Esophagus (tissue), 2 donors: ENCODE data around the gene KRTAP10-1. TPM values are rescaled to one million over a fixed set of nuclear protein-coding genes. Genes with fewer than 3 reads are reported as not detected.

Experiments
- H3K27ac ChIP-seq, 2 donors: one replicate each; pipeline ENCODE4 v1.5.1; 2013; ENCODE audit warnings: low read depth in 2 of 2, mild to moderate bottlenecking in 2 of 2, inconsistent platforms in 1 of 2, low read length in 1 of 2, moderate library complexity in 1 of 2
- H3K27me3 ChIP-seq, 2 donors: one replicate each; pipeline ENCODE4 v1.6.1; 2013; ENCODE audit warnings: low read length in 2 of 2, control low read depth in 1 of 2, mild to moderate bottlenecking in 1 of 2; ENCODE audit not compliant: insufficient read depth in 2 of 2, control insufficient read depth in 1 of 2
- H3K36me3 ChIP-seq, 2 donors: one replicate each; pipeline ENCODE4 v1.6.1; 2013; ENCODE audit warnings: low read length in 1 of 2; ENCODE audit not compliant: control insufficient read depth in 2 of 2, insufficient read depth in 2 of 2
- H3K4me1 ChIP-seq, 2 donors: one replicate each; pipeline ENCODE4 v1.6.1; 2013; ENCODE audit warnings: low read length in 1 of 2; ENCODE audit not compliant: control insufficient read depth in 2 of 2, insufficient read depth in 2 of 2
- H3K4me3 ChIP-seq, 2 donors: one replicate each; pipeline ENCODE4 v1.5.1; 2013; ENCODE audit warnings: low read length in 2 of 2, mild to moderate bottlenecking in 2 of 2, low read depth in 1 of 2, moderate library complexity in 1 of 2
- H3K9me3 ChIP-seq, 2 donors: one replicate each; pipeline ENCODE4 v1.6.1; 2013; ENCODE audit warnings: mild to moderate bottlenecking in 2 of 2, low read depth in 1 of 2, low read length in 1 of 2, moderate library complexity in 1 of 2; ENCODE audit not compliant: control insufficient read depth in 2 of 2, insufficient read depth in 1 of 2
- WGBS, 2 donors: extraction: QIAGEN DNeasy Blood & Tissue Kit; methylation state at CpG; one replicate each; pipeline ENCODE4 v1.1.7; 2013; 5-methylcytosine and 5-hydroxymethylcytosine counted together
- polyA plus RNA-seq, 2 donors: library from polyadenylated mRNA; stranded (reverse); fragments of 200-250 nt; gene quantifications; one replicate each; pipeline ENCODE4 v1.2.3, GENCODE V29; 2013
- donor health status: healthy with polysubstance abuse.
- donor health status: Bipolar disorder and iron deficiency.

KRTAP10-1 gene
- polyA plus RNA-seq, 2 donors: not detected

DNA sequence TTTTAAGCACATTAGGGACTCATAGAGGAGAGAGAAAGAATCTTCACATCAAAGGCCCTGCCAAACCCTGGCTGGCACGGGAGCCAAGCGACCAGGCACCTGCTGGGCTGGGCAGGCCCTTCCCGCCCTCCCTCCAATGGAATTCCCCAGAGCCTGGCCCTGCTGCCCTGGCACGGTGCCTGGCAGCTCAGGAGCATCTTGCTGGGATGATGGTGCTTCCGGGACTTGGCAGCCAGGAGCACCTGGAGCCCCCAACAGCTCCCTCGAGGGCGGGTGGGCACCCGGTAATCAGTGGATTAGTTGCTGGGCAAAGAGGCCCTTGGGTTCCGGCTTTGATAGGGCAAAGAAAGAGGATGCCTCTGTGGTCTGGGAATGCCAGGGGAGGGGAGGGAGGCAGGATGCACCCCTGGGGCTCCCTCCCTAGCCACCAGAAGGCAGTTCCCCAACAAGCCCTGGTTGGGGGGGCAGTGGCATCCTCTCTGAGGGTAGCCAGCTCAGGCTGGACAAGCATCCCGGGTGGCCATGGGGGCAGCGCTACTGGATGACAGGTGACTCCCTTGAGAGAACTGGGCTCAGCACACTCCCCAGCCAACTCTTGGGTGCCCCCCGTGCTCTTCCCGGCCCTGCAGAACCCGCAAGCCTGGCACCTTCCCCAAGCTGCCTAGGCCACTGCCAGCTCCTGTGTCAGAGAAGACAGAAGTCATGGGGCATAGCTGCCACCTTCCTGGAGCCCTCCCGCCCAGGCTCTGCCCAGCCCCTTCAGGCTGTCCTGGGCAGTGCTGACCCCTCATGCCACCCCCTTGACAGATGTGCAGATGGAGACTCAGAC, 26.4 kb downstream of the KRTAP10-1 start:
- Histone ChIP-seq H3K4me3 (no peak overlapping the region), H3K27me3 (no peaks in the 10 kb centered on the region), H3K36me3 (no peaks in the 10 kb centered on the region), H3K27ac (no peak overlapping the region), H3K4me1 (peaks cover 0 to 7% of the 10 kb centered on the region in 2 donors), H3K9me3 (peaks cover 0 to 4% of the 10 kb centered on the region in 2 donors)
- WGBS, 2 donors: 57 to 63% methylated on average over 13 to 15 of the region's 15 CpGs

DNA sequence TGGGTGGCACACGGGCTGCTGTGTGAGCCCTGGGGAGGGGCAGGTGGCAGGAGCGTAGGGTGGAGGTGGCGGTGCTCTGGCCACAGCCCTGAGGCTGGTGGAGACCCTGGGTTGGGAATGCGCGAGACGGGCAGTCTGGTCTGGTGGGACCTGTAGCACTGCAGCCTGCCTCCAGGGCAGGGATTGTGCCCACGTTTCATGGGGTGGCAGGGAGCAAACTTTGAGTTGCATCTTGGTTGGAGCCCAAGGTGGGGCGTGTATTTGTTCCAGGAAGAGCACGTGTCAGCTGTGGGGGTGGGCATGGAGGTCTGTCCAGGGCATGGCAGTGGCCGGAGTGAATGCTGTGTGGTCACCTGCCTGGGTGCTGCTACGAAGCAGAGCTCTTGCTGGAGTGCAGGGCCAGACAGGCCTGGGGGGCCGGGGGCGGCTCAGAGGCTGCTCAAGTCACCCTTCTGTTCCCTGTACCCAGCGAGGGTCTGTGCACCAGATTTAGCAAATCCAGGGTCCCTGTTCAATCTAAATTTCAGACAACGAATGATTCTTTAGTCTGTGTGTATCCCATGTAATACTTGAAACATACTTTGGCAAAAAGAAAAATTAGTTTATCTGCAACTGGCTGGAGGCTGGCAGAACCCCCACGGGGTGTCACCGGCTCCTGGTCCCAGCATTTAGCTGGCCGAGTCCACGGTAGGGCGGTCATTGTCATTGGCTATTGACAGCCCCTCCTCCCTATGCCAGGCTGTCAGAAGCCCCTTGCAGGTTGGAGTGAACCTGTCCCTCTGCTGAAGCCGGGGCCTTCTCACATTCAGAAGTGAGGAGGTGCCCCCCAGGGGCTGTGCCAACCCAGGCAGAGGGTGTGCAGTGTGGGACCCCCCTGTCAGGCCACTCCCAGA, 27.3 kb downstream of the KRTAP10-1 start:
- Histone ChIP-seq H3K4me3 (no peak overlapping the region), H3K4me1 (peaks cover 0 to 7% of the 10 kb centered on the region in 2 donors), H3K9me3 (peaks cover 0 to 4% of the 10 kb centered on the region in 2 donors), H3K27me3 (no peaks in the 10 kb centered on the region), H3K27ac (no peak overlapping the region), H3K36me3 (no peaks in the 10 kb centered on the region)
- 64 to 66% methylated on average over 21 of the region's 21 CpGs for WGBS, 2 donors

DNA sequence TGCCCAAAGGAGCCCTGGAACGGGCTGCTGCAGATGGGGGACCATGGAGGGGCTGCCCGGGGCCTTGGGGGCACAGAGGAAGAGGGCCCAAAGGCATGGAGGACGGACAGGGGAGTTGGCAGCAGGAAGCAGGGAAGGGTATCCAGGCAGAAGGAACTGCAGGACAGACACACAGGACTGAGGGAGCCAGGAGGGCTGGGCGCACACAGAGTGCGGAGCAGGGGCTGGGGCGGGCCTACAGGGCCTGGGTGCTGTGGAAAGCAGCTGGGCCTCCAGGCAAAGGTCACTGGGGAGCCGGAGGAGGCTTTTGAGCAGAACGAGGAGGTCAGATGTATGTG, 28.1 kb downstream of the KRTAP10-1 start:
- peaks cover 0 to 7% of the 10 kb centered on the region in 2 donors for H3K4me1 ChIP-seq
- no peaks in the 10 kb centered on the region for H3K36me3 ChIP-seq
- no peaks in the 10 kb centered on the region for H3K27me3 ChIP-seq
- no peak overlapping the region for H3K27ac ChIP-seq
- H3K9me3 ChIP-seq: no peaks in the 10 kb centered on the region
- H3K4me3 ChIP-seq: no peak overlapping the region
- WGBS, 2 donors: 74 to 78% methylated on average over 8 of the region's 8 CpGs

DNA sequence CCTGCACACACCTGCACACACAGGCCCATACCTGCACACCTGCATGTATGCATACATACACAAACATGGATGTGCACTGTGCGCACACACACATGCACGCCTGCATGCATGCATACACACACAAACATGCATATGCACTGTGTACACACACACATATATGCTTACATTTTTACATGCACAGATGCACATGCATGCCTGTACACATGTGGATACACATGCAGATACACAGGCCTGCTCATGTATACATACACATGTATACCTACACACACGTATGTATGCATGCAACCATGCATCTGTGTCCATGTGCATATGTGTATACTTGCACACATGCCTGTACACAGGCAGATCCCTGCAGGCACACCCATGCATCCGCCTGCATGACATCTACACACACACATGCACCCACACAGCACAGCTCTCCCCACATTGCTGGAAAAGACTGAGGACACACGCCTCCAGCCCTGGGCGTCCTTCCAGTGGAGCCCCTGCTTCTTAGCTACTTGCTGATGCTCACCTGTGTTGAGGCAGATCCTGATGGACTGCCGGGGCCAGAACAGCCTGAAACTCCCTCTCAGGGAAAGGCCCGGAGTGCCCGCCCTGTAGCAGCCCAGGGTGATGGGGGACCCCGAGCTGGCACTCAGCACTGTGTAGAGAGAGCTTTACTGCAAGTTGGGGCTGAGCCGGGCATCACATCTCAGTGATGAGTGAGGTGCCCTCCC, 28.6 kb downstream of the KRTAP10-1 start:
- H3K9me3 ChIP-seq: no peaks in the 10 kb centered on the region
- 71 to 76% methylated on average over 11 of the region's 11 CpGs for WGBS, 2 donors
- H3K4me3 ChIP-seq: no peak overlapping the region
- H3K4me1 ChIP-seq: peaks cover 0 to 7% of the 10 kb centered on the region in 2 donors
- H3K27me3 ChIP-seq: no peaks in the 10 kb centered on the region
- H3K36me3 ChIP-seq: no peaks in the 10 kb centered on the region
- no peak overlapping the region for H3K27ac ChIP-seq

DNA sequence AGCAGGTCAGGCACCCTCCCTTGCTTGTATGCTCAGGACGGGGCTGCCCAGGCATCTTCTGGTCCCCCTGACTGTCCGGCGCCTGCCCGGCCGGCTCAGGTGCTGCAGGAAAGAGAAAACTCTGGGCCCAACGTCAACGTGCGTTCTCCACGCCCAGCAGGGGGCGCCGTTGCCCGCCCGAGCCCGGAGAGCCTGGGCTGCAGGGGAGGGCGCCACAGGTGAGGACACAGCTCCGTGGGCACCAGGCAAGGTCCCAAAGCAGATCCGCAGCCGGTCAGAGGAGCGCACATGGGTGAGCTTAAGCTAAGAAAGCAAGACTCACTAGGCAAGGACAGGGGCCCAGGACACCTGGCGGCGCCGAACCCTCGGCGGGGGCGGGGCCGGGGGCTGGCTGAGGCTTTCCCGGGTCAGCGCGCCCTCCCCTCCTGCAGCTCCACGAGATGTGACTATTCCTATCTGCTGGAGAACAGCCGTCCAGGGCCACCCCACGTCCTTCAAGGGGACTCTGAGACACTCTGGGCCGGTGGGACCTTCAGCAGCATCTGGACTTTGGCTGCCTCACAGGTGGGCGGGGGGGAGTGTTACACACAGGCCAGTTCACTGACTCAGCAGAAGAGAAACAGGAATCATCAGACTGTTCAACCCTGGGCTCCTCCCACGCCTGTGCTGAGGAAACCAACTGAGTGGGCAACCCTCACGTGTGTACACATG, 29.3 kb downstream of the KRTAP10-1 start:
- Histone ChIP-seq H3K27me3 (no peaks in the 10 kb centered on the region), H3K27ac (no peak overlapping the region), H3K4me1 (peaks cover 0 to 7% of the 10 kb centered on the region in 2 donors), H3K4me3 (no peak overlapping the region), H3K9me3 (no peaks in the 10 kb centered on the region), H3K36me3 (no peaks in the 10 kb centered on the region)
- 7 to 11% methylated on average over 35 to 36 of the region's 36 CpGs for WGBS, 2 donors

DNA sequence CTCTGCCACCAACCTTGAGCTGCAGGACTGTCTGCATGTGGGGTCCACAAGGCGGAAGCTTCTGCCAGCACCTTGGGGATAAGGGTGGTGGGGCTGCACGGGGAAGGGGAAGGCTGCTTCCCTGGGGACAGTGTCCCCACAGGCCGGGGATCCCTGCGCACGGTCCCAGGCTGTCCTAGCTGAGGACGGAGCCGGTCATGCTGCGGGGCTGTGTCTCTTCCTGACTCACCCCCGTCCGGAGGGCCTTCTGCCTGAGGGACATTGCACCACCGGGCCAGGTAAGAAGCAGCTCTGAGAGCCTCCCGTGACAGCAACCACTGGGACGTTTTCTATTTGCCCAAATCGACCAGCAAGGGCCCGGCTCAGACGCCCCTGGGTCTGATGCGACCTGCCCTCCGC, 29.9 kb downstream of the KRTAP10-1 start:
- Histone ChIP-seq H3K27me3 (no peaks in the 10 kb centered on the region), H3K9me3 (no peaks in the 10 kb centered on the region), H3K4me3 (no peak overlapping the region), H3K4me1 (peaks cover 0 to 7% of the 10 kb centered on the region in 2 donors), H3K27ac (no peak overlapping the region), H3K36me3 (no peaks in the 10 kb centered on the region)
- WGBS, 2 donors: 39 to 49% methylated on average over 18 of the region's 18 CpGs

DNA sequence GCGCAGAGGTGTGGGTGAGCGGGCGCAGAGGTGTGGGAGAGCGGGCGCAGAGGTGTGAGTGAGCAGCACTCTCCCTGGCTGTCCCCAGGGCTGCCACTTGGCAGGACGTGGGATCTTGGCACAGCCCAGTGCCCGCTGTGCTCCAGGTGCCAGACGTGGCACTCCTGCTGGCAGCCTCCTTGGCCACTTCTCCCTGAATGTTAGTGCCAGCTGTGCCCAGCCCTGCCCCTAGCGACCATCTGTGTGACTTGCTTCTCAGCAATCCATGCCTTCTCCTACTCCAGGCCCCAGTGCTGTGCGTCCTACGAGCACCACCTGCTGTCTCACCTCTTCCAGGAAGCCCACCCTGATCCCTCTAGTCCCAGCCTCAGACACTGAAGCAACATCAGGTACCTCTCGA, 30.5 kb downstream of the KRTAP10-1 start:
- Histone ChIP-seq H3K4me3 (no peak overlapping the region), H3K9me3 (no peaks in the 10 kb centered on the region), H3K27ac (no peak overlapping the region), H3K36me3 (no peaks in the 10 kb centered on the region), H3K27me3 (no peaks in the 10 kb centered on the region), H3K4me1 (peaks cover 0 to 7% of the 10 kb centered on the region in 2 donors)
- 45 to 50% methylated on average over 6 to 12 of the region's 12 CpGs for WGBS, 2 donors

DNA sequence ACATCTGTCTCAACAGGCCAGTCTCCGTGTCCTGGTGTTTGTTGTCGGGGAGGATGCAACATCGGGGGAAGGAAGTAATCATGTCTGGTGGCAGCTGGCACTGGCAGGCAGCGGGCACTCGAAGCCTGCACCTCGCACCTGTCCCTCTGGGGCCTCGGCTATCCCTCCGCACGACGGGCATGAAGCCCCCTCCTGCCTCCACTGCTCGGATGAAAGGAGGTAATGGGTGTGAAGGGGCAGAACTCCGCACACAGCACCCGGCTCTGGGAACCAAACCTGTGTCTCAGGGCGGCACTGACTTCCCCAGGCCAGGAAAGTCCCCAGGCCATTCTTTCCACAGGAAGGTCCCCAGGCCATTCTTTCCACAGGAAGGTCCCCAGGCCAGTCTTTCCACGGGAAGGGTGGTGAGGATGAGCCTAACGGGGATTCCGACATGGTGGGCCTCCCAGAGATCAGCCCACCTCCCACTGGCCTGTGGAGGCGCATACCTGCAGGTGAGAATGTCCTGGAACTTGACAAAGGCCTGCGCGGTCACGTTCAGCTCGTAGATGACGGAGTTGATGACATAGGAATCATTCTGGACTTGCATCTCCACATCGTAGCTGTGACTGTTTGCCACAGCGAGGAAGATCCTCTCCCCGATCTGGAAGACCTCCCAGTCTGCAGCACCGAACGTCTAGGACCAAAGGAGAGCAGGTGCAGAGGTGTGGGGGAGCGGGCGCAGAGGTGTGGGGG, 31.1 kb downstream of the KRTAP10-1 start:
- 73 to 76% methylated on average over 30 of the region's 30 CpGs for WGBS, 2 donors
- Histone ChIP-seq H3K36me3 (no peaks in the 10 kb centered on the region), H3K27me3 (no peaks in the 10 kb centered on the region)

More for the DNA sequence above, 31.1 kb downstream of the KRTAP10-1 start:
- H3K4me3 ChIP-seq: no peak overlapping the region
- H3K27ac ChIP-seq: no peak overlapping the region
- peaks cover 0 to 7% of the 10 kb centered on the region in 2 donors for H3K4me1 ChIP-seq
- H3K9me3 ChIP-seq: no peaks in the 10 kb centered on the region
